Activated CD4-positive, alpha-beta T cell treated with anti-CD3 and anti-CD28 coated beads for 48 hours (primary cell): Measurements from ENCODE around the gene IL22.

Source experiments
- DNase-seq: peaks from one replicate; pipeline ENCODE4 v3.0.0-alpha.2; 2020

IL22 gene, protein sequence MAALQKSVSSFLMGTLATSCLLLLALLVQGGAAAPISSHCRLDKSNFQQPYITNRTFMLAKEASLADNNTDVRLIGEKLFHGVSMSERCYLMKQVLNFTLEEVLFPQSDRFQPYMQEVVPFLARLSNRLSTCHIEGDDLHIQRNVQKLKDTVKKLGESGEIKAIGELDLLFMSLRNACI

DNA sequence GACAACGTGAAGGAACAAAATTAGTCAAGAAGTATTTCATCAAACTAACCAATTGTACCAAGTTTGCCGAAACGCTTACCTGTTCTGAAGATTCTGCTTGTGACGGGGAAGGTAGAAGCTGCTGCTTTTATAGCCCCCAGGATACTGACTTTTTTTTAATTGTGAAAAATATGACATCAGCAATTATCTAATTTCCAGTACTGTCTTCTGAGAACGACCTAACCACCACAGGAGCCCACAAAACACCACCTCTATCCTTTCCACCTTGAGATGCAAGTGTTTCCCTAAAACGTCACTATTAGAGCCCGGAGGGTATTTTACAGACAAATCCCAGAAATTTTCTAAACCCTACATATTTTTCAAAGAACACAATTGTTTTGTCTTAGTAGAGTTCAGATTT, at the start of gene IL22:
Gene IL22 (minus strand): TSS at position 101 of the 400 bp plus-strand sequence. CDS start 156 bp downstream, outside the sequence.
- no peak for DNase-seq

GRCh38 chr12:68297929-68298328, 44.5 kb upstream of the IL22 start:
- DNase-seq: no peak

DNA sequence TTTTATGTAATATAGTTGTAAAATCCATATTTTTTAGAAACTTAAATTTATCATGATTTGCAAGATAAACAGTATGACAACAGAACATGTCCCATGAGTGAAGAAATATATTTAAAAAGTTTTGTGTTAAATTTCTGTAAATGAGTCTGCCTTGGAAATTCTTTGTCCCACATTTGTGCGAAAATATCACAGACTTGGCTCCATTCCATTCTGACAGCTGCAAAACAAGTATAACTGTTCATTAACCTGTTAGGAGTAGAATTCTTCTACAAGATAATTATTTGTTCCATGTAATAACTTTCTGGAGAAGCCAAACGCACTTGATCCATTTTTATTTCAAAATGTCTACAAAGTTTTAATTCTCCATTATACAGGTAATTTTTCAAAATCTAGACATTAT, 40.8 kb upstream of the IL22 start:
- no peak for DNase-seq

DNA sequence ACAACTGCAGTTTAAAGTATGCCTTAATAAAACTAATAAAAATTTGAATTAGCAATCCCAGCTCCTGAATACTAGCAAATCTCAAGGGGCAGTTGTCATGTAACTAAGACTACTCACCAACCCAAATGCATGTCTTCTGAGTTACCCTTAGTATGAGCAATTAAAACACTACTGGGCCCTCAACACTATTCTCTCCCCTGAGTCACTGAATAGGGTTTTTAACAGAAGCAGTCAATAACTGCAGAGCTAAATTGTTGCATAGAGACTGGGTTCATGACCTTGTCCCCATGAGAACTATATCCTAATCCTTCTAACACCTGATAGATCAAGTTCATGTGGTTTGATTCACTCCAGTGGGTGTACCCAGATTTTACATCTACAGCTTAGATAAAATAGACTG, 39.9 kb upstream of the IL22 start:
- DNase-seq: no peak

GRCh38 chr12:68292151-68292943, 38.9 kb upstream of the IL22 start:
- DNase-seq: no peak

DNA sequence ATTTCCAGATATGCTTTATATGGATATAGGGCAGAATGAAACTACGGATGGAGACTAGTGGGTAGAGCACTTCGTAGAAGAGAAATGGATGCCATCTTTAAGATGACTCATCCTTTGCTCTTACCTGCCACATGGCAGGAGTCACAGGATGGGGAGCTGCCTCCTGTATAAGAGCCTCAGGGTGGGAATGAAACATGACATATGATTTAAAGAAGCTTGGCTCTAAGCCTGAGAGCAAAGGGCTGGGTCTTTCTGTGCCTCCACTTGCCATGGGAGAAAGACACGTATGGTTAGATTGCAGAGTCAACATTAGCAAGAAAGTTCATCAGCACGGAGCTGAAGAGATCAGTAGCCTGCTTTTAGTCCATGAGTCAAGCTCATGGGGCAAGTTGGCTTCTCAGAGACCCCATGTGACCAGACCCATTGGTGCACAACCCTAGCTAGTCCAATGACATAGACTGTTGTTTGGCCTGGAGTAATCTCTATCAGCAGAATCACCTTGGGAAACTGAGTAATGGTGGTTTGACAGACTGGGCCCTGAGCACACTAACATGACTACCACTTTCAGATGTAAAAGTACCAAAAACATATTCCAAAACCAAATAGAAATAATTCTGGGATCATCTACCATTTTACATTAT, 38.1 kb upstream of the IL22 start:
- DNase-seq: no peak

- DNase-seq: peak; percentile 52
Observed at GRCh38 chr12:68290126-68290525, 36.7 kb upstream of the IL22 start.

GRCh38 chr12:68287106-68287505, 33.7 kb upstream of the IL22 start:
- DNase-seq: no peak

GRCh38 chr12:68286396-68286795, 33.0 kb upstream of the IL22 start:
- DNase-seq: no peak

DNA sequence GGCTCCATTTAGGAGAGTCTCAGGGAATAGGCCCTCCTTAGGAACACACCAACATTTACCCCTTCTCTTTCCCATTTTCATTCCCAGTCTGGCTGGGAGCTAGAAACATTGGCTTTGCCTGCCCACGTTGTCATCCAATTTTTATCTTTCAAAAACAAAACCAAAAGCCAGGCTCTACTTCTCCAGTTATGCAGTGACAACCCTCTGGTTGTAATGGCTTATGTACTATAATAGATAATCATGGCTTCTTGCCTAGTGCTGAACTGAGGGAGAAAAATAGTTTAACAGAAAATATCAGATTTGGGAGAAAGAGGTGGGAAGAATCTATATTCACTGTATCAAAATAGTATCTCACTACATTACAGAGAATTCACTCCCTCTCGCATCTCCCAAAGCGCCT, 32.1 kb upstream of the IL22 start:
- no peak for DNase-seq

DNA sequence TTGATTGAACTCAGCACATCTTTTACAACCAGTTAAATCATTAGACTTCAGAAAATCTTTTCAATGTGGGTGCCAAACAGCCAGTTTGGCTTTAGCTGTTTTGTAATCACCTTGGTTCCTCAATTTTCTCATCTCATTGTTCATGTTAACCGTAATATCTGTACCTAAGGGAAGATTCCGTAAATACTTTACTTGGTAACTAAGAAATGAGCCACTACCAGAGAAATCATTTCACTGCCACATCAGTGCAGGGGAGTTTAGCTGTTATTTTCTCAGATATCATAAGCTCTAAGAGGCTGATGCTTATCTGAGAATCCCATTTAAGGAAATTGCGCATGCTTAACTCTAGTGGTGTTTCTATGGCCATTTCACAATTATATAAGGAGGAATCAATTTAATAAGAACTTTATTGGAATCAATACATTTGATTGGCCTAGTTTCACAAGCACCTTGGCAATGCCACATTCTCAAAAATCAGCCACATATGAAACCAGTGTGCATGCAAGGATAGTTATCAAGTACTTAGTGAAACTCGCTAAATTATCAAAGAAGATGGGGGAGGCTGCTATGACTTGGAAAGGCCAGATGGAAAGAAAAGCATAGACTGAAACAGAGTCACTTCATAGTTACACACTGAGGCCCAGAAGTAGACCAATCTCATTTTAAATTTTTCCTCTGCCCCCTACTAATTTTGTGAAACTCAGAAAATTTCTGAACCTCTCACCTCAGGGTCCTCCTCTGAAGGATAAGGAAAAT, 28.1 kb upstream of the IL22 start:
- DNase-seq: no peak

GRCh38 chr12:68280240-68280639, 26.8 kb upstream of the IL22 start:
- DNase-seq: no peak

GRCh38 chr12:68279227-68280054, 26.0 kb upstream of the IL22 start:
- no peak for DNase-seq

DNA sequence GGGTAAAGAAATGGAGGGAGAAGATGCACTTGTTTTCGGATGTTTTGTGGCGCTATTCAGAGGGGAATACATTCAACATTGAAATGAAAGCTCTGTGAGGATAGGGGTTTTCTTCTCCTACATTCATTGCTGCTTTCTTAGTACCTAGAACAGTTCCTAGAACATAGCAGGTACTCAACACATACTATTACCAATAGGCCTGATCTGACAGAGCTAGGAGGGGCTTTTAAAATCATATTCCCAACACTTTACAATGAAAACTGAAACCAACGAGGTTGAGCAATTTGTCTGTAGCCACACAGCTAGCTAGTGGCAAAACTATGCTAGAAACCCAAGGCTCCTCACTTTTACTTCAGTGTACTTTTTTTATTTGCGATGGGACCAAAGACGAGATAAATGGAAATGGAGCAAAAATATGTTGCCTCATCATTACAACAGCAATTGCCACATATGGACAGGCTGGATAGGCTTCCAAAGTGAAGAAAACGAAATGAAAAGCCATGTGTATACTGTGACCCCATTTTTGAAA, 23.1 kb upstream of the IL22 start:
- DNase-seq: no peak

GRCh38 chr12:68272732-68273131, 19.3 kb upstream of the IL22 start:
- no peak for DNase-seq

DNA sequence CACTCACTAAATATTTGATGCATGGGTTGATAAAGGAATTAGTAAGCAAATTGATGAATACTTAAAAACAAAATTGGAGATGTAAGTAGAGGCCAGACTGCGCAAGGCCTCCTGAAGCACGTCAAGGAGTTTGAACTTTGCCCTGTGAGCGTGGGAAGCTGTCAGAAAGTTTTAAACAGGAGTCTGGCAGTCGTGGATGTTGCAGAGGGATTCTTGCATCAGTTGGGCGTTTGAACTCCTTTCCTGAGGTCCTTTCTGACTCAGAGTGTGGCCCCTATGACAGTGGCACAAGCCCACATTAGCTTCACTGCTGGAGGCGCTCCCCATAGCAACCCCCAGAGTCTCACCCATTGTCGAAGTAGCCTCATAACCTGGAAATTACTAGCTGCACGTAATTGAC, 17.9 kb upstream of the IL22 start:
- no peak for DNase-seq

DNA sequence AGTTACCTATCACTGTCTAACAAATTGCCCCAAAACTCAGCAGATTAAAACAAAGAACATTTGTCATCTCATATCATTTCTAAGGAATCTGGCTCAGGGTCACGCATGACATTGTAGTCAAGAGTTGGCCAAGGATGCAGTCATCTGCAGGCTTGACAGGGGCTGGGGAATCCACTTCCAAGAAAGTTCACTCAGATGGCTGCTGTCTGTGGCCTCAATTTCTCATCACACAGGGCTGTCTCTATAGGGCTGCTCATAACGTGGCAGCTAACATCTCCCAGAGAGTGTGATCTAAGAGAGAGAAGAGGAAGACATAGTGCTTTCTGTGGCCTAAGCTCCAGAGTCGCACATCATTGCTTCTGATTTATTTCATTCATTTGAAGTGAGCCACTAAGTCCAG, 17.0 kb upstream of the IL22 start:
- no peak for DNase-seq

- no peak for DNase-seq
Observed at GRCh38 chr12:68269779-68270178, 16.4 kb upstream of the IL22 start.

DNA sequence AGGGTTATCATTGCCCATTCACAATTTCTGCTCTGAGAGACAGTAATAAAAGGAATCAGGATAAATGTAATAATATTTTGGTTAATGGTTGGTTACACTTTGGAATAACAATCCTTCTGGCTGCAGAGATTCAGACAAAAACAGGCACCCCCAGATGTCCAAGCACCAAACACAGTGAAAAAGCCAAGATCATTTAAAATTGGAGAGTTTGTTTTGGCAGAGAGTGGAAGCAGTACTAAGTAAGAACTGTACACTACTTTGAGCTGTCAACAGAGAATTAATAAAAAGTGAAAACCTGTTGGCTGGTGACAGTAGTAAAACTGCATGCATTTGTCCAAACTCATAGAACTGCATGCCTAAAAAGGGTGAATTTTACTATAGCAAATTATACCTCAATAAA, 15.6 kb upstream of the IL22 start:
- no peak for DNase-seq

- no peak for DNase-seq
Observed at GRCh38 chr12:68267892-68268396, 14.5 kb upstream of the IL22 start.

GRCh38 chr12:68264857-68265256, 11.5 kb upstream of the IL22 start:
- DNase-seq: no peak
